BLaER1 (cell line): ENCODE measurements around the gene NCKAP5.
"Not testable (repeated sequence)": the region's sequence is repeated elsewhere in the genome, so short reads cannot be mapped to it uniquely, and the experiment has no call there.

ENCODE experiments used
- H3K27ac ChIP-seq: shearing (Covaris generic); formaldehyde crosslinking; 2 replicates; pipeline ENCODE4 v1.8.1; 2022
- H3K27me3 ChIP-seq: shearing (Covaris generic); formaldehyde crosslinking; 2 replicates; pipeline ENCODE4 v1.8.1; 2022
- H3K36me3 ChIP-seq: shearing (Covaris generic); formaldehyde crosslinking; 2 replicates; pipeline ENCODE4 v1.8.1; 2022
- H3K4me1 ChIP-seq: shearing (Covaris generic); formaldehyde crosslinking; 2 replicates; pipeline ENCODE4 v1.8.1; 2022
- H3K4me2 ChIP-seq: shearing (Covaris generic); formaldehyde crosslinking; 2 replicates; pipeline ENCODE4 v1.8.1; 2022
- H3K4me3 ChIP-seq: shearing (Covaris generic); formaldehyde crosslinking; 2 replicates; pipeline ENCODE4 v1.8.1; 2022
- H3K9ac ChIP-seq: shearing (Covaris generic); formaldehyde crosslinking; 2 replicates; pipeline ENCODE4 v1.8.1; 2022
- H3K9me3 ChIP-seq: shearing (Covaris generic); formaldehyde crosslinking; 2 replicates; pipeline ENCODE4 v1.8.1; 2022
- H4K20me1 ChIP-seq: shearing (Covaris generic); formaldehyde crosslinking; 2 replicates; pipeline ENCODE4 v1.8.1; 2022
- Cebpa-rat ChIP-seq: shearing (Covaris generic); IDR thresholded peaks from 2 replicates; pipeline ENCODE4 v1.8.1; 2022

The NCKAP5 gene

DNA sequence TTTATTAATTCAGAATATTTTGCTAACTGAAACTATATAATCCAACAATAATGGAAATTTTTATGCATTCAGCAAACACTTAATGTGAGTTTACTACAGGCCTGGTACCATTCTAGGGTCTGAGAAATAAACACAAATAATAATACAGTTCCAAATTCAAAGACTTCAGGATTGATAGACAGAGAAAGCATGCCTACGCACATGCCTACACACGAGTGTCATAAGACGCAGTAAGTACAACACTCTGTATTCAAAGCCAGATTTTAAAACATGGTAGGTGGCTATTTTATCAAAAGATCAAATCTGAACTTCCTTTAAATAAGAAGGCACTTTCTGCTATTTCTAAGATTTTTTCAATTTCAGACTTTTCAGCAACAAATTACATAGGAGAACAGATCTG is 346.9 kb downstream of the NCKAP5 start:
- no peak overlapping the region for H3K27ac ChIP-seq
- H3K4me1 ChIP-seq: no peaks in the 10 kb centered on the region
- no peak for TF ChIP-seq Cebpa-rat
- H3K4me3 ChIP-seq: no peak overlapping the region
- no peak overlapping the region for H3K9ac ChIP-seq
- H4K20me1 ChIP-seq: no peaks in the 10 kb centered on the region
- H3K4me2 ChIP-seq: no peak overlapping the region
- H3K36me3 ChIP-seq: no peaks in the 10 kb centered on the region
- H3K9me3 ChIP-seq: no peaks in the 10 kb centered on the region
- no peaks in the 10 kb centered on the region for H3K27me3 ChIP-seq

DNA sequence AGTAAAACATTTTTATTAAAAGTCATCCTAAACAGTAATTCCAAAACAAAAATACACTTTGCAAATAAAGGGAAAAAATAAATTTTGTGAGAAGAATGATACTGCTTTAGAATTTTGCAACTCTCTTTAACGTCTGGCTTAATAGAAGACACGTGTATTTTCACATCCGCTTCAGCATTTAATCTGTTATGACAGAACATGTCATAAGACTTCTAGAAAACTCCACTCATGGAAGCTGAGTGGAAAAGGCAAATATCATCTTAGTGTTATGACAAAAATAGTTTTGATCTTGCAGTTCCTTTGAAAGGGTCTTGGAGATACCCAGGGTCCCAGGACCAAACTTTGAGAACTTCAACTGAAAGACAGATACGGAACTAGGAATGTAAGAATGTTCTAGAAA is 350.1 kb downstream of the NCKAP5 start:
- Histone ChIP-seq H3K4me2 (no peak overlapping the region), H3K4me3 (no peak overlapping the region), H4K20me1 (no peaks in the 10 kb centered on the region), H3K27ac (no peak overlapping the region), H3K9ac (no peak overlapping the region), H3K27me3 (no peaks in the 10 kb centered on the region), H3K4me1 (no peaks in the 10 kb centered on the region), H3K9me3 (no peaks in the 10 kb centered on the region), H3K36me3 (no peaks in the 10 kb centered on the region)
- no peak for TF ChIP-seq Cebpa-rat

DNA sequence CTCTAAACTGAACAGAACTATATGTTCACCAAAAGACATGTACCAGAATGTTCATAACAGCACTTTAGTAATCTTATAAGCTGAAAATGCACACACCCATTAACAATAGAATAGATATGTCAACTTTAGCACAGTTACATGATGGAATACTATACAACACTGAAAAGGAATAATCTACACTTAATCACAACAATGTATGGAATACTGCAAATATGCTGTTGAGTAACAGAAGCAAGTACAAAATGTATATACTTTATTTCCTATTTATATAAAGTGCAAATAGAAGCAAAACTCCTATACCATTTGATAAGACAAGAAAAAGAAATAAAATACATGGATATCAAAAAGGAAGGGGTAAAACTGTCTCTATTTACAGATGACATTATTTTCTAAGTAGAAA is 352.8 kb downstream of the NCKAP5 start:
- Histone ChIP-seq H3K9me3 (no peaks in the 10 kb centered on the region), H3K4me1 (no peaks in the 10 kb centered on the region), H3K4me2 (no peak overlapping the region), H3K4me3 (no peak overlapping the region), H3K36me3 (no peaks in the 10 kb centered on the region), H3K27ac (no peak overlapping the region), H3K9ac (no peak overlapping the region), H3K27me3 (no peaks in the 10 kb centered on the region), H4K20me1 (no peaks in the 10 kb centered on the region)
- no peak for TF ChIP-seq Cebpa-rat

DNA sequence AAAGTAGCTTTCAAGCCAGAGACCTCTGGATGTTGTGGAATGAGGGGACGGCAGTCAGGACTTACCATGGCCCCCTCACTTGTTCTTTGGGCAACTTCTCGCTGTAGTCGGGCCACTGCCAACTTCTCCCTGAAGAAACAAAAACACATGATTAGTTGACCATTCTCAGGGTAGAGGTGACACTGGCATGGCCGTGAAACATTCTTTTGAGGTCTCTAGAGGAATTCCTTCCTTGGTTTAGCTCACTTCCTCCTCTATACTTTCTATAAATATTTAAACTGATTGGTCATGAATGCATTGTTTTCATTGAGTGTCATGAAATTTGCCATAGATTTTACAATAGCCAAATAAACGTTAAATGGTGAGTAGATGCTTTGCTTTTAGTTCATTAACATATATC is 354.6 kb downstream of the NCKAP5 start:
- Histone ChIP-seq H3K27ac (no peak overlapping the region), H3K36me3 (no peaks in the 10 kb centered on the region), H4K20me1 (no peaks in the 10 kb centered on the region), H3K4me3 (no peak overlapping the region), H3K4me2 (no peak overlapping the region), H3K27me3 (no peaks in the 10 kb centered on the region), H3K4me1 (no peaks in the 10 kb centered on the region), H3K9me3 (no peaks in the 10 kb centered on the region), H3K9ac (no peak overlapping the region)
- no peak for TF ChIP-seq Cebpa-rat

DNA sequence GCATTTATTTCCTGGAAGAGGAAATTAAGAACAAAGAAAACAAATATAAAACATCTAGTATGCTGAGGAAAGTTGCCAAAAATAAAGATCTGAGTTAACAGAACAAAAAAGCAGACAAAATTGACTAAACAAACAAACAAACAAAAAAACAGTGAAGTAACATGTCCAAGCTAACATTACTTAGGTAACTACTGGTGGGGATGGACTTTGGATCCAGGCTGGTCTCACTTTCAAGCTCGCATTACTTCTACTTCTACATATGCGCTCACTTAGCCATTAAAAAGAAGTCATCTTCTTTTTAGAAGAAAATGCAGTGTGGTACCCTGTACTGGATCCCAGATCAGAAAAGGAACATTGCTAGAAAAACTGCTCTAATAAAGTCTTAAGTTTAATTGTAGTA is 358.9 kb downstream of the NCKAP5 start:
- no peaks in the 10 kb centered on the region for H4K20me1 ChIP-seq
- no peak overlapping the region for H3K27ac ChIP-seq
- H3K4me1 ChIP-seq: no peaks in the 10 kb centered on the region
- no peak for TF ChIP-seq Cebpa-rat
- H3K27me3 ChIP-seq: no peaks in the 10 kb centered on the region
- H3K4me2 ChIP-seq: no peak overlapping the region
- no peak overlapping the region for H3K9ac ChIP-seq
- no peaks in the 10 kb centered on the region for H3K36me3 ChIP-seq
- H3K4me3 ChIP-seq: no peak overlapping the region
- H3K9me3 ChIP-seq: peaks cover 11% of the 10 kb centered on the region

DNA sequence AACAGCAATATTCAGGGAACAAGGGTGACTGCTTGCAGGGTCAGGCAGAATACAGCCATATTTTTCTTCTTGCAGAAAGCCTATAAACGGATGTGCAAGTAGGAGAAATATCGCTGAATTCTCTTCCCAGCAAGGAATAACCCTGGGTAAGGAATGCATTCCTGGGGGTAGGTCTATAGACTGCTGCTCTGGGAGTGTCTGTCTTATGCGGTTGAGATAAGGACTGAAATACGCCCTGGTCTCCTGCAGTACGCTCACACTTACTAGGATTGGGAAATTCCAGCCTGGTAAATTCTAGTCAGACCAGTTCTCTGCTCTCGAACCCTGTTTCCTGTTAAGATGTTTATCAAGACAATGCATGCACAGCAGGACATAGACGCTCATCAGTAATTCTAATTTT is 361.6 kb downstream of the NCKAP5 start:
- not testable (repeated sequence) for H3K36me3 ChIP-seq, H3K27me3 ChIP-seq, H3K4me3 ChIP-seq, H3K27ac ChIP-seq, H3K9ac ChIP-seq, H3K4me1 ChIP-seq, H3K4me2 ChIP-seq, H4K20me1 ChIP-seq
- peaks cover 11% of the 10 kb centered on the region for H3K9me3 ChIP-seq

DNA sequence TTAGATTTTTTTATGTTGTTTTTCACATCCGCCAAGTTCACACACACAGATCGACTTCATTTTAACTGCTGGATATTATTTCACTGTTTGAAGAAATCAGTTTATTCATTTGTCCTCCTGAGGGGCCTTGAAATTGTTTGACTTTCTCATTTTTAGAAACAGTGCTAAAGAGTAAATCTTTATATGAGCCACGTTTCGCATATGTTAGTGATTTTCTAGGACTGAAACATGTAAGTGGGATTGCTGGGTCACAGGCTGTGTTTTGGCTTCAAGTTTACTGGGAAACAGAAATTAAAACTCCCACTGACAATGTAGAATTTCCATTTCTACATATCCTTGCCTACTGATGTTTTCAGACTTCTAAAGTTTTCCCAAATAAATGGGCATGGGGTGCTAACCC is 363.8 kb downstream of the NCKAP5 start:
- Histone ChIP-seq H3K4me3 (no peak overlapping the region), H3K36me3 (no peaks in the 10 kb centered on the region), H3K9me3 (peaks cover 11% of the 10 kb centered on the region), H3K4me1 (no peaks in the 10 kb centered on the region), H4K20me1 (no peaks in the 10 kb centered on the region), H3K27me3 (no peaks in the 10 kb centered on the region), H3K27ac (no peak overlapping the region), H3K9ac (no peak overlapping the region), H3K4me2 (no peak overlapping the region)
- no peak for TF ChIP-seq Cebpa-rat

DNA sequence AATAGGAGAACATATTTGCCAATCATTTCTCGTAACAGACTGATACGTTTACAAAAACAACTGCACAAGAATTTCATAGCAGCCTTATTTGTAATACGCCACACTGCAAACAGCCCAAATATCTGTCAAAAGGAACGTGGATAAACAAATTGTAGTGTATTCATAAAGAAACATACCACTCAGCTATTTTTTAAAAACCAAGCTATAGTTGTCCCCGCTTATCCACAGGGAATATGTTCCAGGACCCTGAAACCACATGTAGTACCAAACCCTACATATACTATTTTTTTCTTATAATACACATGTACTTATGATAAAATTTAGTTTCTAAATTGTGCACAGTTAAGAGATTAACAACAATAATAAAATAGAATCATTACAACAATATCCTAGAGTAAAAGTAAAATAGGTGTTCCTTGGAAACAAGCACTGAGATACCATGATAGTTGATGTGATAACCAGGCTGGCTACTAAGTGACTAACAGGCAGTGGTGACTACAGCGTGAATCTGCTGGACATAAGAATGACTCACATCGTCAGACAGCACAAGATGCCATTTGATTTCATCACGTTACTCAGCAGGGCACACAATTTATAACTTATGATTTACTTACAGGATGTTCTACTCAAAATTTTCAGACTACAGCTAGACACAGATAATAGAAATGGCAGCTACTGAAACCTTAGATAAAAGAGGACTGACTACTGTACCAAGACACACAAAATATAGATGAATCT is 367.4 kb downstream of the NCKAP5 start:
- no peak for TF ChIP-seq Cebpa-rat
- H3K27ac ChIP-seq: no peak overlapping the region

DNA sequence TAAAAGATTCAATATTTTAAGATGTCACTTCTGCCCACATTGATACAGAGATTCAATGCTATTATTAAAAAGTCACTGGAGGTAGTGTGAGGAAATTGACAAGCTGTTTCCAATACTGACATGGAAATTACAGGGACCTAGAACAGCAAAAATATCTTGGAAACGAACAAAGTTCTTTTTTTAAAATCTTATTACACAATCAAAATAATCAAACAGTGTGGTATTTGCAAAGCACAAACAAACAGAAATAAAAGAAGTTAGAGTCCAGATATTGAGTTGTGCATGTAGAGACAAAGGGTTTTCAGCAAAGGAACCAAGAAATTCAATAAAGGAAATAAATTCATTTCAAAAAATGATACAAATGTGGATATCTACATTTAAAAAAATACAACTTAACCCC is 369.6 kb downstream of the NCKAP5 start:
- Histone ChIP-seq H3K4me3 (no peak overlapping the region), H3K36me3 (no peaks in the 10 kb centered on the region), H4K20me1 (no peaks in the 10 kb centered on the region), H3K27ac (no peak overlapping the region), H3K27me3 (no peaks in the 10 kb centered on the region), H3K4me1 (no peaks in the 10 kb centered on the region), H3K4me2 (no peak overlapping the region), H3K9ac (no peak overlapping the region), H3K9me3 (no peaks in the 10 kb centered on the region)
- TF ChIP-seq Cebpa-rat: no peak

More for the DNA sequence above, 367.4 kb downstream of the NCKAP5 start:
- Histone ChIP-seq H3K9me3 (no peaks in the 10 kb centered on the region), H3K4me3 (no peak overlapping the region), H3K9ac (no peak overlapping the region), H3K4me2 (no peak overlapping the region), H3K27me3 (no peaks in the 10 kb centered on the region), H3K4me1 (no peaks in the 10 kb centered on the region), H4K20me1 (no peaks in the 10 kb centered on the region), H3K36me3 (no peaks in the 10 kb centered on the region)

DNA sequence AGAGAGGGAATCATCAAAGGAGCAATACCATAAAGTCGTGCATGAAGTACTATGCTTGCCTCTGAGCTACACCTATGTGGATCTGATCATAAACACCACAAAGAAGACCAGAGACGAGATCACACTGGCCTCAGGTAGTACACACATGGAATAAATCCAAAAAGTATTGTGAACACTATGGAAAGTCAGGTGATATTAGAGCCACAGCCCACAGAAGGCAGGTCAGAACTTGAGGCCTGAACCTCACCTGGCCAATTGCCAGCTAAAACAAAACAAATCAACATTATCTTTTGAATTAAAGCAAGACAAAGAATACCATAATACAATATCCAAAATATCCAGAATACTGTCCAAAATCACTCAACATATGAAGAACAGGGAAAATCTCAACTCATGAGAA is 371.1 kb downstream of the NCKAP5 start:
- Histone ChIP-seq H4K20me1 (no peaks in the 10 kb centered on the region), H3K4me3 (no peak overlapping the region)

More for the DNA sequence above, 371.1 kb downstream of the NCKAP5 start:
- TF ChIP-seq Cebpa-rat: no peak
- H3K4me2 ChIP-seq: no peak overlapping the region
- H3K9ac ChIP-seq: no peak overlapping the region
- H3K9me3 ChIP-seq: no peaks in the 10 kb centered on the region
- no peaks in the 10 kb centered on the region for H3K4me1 ChIP-seq
- no peaks in the 10 kb centered on the region for H3K27me3 ChIP-seq
- no peaks in the 10 kb centered on the region for H3K36me3 ChIP-seq
- H3K27ac ChIP-seq: no peak overlapping the region
